GM23338 (cell line): ENCODE results near the gene DGKG. TPM values are rescaled to one million over a fixed set of nuclear protein-coding genes. Genes with fewer than 3 reads are reported as not detected.

Experiments used
- ATAC-seq: fragments of 200-7000 bp; cut with Tn5 transposase; 3 replicates; pipeline ENCODE4 v1.9.1; 2020
- DNase-seq: peaks from one replicate; pipeline ENCODE4 v3.0.0-alpha.2; 2015; ENCODE audit warnings: low spot score
- H2AFZ ChIP-seq: fragments of 200-600 bp; sonication (generic); 2 replicates; pipeline ENCODE4 v1.8.0; 2016; ENCODE audit warnings: antibody characterized with exemption, mild to moderate bottlenecking, moderate library complexity
- H3F3A ChIP-seq: fragments of 200-600 bp; sonication (generic); replicated peaks from 2 replicates; pipeline ENCODE4 v1.8.0; 2017; ENCODE audit warnings: antibody characterized with exemption, mixed run types, low read depth
- H3K27ac ChIP-seq: fragments of 200-600 bp; sonication (generic); 2 replicates; pipeline ENCODE4 v1.6.1; 2016; ENCODE audit warnings: low read depth
- H3K27me3 ChIP-seq: fragments of 200-600 bp; sonication (generic); 2 replicates; pipeline ENCODE4 v1.8.0; 2016; ENCODE audit warnings: mild to moderate bottlenecking, mixed run types, moderate library complexity; ENCODE audit not compliant: insufficient read depth
- H3K36me3 ChIP-seq: fragments of 200-600 bp; sonication (generic); 2 replicates; pipeline ENCODE4 v1.8.0; 2016; ENCODE audit warnings: mild to moderate bottlenecking; ENCODE audit not compliant: insufficient read depth
- H3K4me1 ChIP-seq: fragments of 200-600 bp; sonication (generic); 2 replicates; pipeline ENCODE4 v1.8.0; 2016; ENCODE audit warnings: mild to moderate bottlenecking, moderate library complexity; ENCODE audit not compliant: insufficient read depth
- H3K4me2 ChIP-seq: fragments of 200-600 bp; sonication (generic); 2 replicates; pipeline ENCODE4 v1.7.1; 2017; ENCODE audit warnings: mixed run types
- H3K4me3 ChIP-seq: fragments of 200-600 bp; sonication (generic); 2 replicates; pipeline ENCODE4 v1.6.1; 2016; ENCODE audit warnings: mixed run types
- H3K79me2 ChIP-seq: fragments of 200-600 bp; sonication (generic); replicated peaks from 2 replicates; pipeline ENCODE4 v1.8.0; 2017; ENCODE audit warnings: mild to moderate bottlenecking; ENCODE audit not compliant: insufficient read depth
- H3K9me2 ChIP-seq: fragments of 200-600 bp; sonication (generic); 2 replicates; pipeline ENCODE4 v1.8.0; 2017; ENCODE audit not compliant: insufficient read depth
- H4K20me1 ChIP-seq: fragments of 200-600 bp; sonication (generic); replicated peaks from 2 replicates; pipeline ENCODE4 v1.8.0; 2017; ENCODE audit warnings: mild to moderate bottlenecking; ENCODE audit not compliant: insufficient read depth
- H3K27ac Mint-ChIP-seq: 2 replicates; pipeline ENCODE4 v1.8.0; 2020; ENCODE audit warnings: inconsistent platforms, mild to moderate bottlenecking, moderate library complexity, mixed read lengths
- H3K27me3 Mint-ChIP-seq: 3 replicates; pipeline ENCODE4 v1.8.0; 2022; ENCODE audit warnings: low read depth, mild to moderate bottlenecking, moderate library complexity, mixed read lengths, inconsistent platforms; ENCODE audit not compliant: insufficient read depth, poor library complexity
- H3K36me3 Mint-ChIP-seq: 3 replicates; pipeline ENCODE4 v1.8.0; 2021; ENCODE audit warnings: low read depth, mild to moderate bottlenecking, inconsistent platforms, moderate library complexity, mixed read lengths
- H3K4me1 Mint-ChIP-seq: 3 replicates; pipeline ENCODE4 v1.8.0; 2020; ENCODE audit warnings: mild to moderate bottlenecking, inconsistent platforms, mixed read lengths
- H3K4me3 Mint-ChIP-seq: 3 replicates; pipeline ENCODE4 v1.8.0; 2021; ENCODE audit warnings: moderate library complexity, mild to moderate bottlenecking, inconsistent platforms, mixed read lengths
- H3K9me3 Mint-ChIP-seq: 3 replicates; pipeline ENCODE4 v1.8.0; 2020; ENCODE audit warnings: moderate library complexity, mild to moderate bottlenecking, inconsistent platforms, mixed read lengths
- CREB1 ChIP-seq: fragments of 250-450 bp; sonication (Bioruptor Pico); IDR thresholded peaks from 2 replicates; pipeline ENCODE4 v1.5.0; 2020; ENCODE audit warnings: low read depth, mild to moderate bottlenecking, moderate library complexity
- EZH2 ChIP-seq: fragments of 200-600 bp; sonication (generic); IDR thresholded peaks from one replicate; pipeline ENCODE4 v1.8.0; 2017; ENCODE audit warnings: antibody characterized with exemption, mild to moderate bottlenecking, low read depth; ENCODE audit not compliant: unreplicated experiment
- EZH2phosphoT487 ChIP-seq: fragments of 200-600 bp; sonication (generic); IDR thresholded peaks from one replicate; pipeline ENCODE4 v1.8.1; 2018; ENCODE audit warnings: antibody characterized with exemption; ENCODE audit not compliant: unreplicated experiment
- JUNB ChIP-seq: IDR thresholded peaks from one replicate; pipeline ENCODE4 v1.6.1; 2016; ENCODE audit warnings: antibody characterized with exemption; ENCODE audit not compliant: unreplicated experiment
- NANOG ChIP-seq: IDR thresholded peaks from 2 replicates; pipeline ENCODE4 v1.6.1; 2016; ENCODE audit warnings: antibody characterized with exemption, borderline replicate concordance
- POLR2AphosphoS5 ChIP-seq: IDR thresholded peaks from 2 replicates; pipeline ENCODE4 v1.6.1; 2016; ENCODE audit warnings: antibody characterized with exemption, low read depth
- STAT1 ChIP-seq: IDR thresholded peaks from one replicate; pipeline ENCODE4 v1.6.1; 2016; ENCODE audit warnings: antibody characterized with exemption; ENCODE audit not compliant: unreplicated experiment
- ZNF114 ChIP-seq: fragments of 250-450 bp; sonication (Bioruptor Pico); IDR thresholded peaks from 2 replicates; pipeline ENCODE4 v1.5.0; 2020; ENCODE audit warnings: mild to moderate bottlenecking, moderate library complexity
- ZNF331 ChIP-seq: fragments of 250-450 bp; sonication (Bioruptor Pico); IDR thresholded peaks from 2 replicates; pipeline ENCODE4 v1.5.0; 2020; ENCODE audit warnings: low read depth, mild to moderate bottlenecking, moderate library complexity
- polyA plus RNA-seq: library from polyadenylated mRNA; unstranded; fragments of >200 nt; fragmentation: Nextera tagmentation; extraction: Ambion mirVana; gene quantifications from 2 replicates; pipeline ENCODE4 v1.2.1, GENCODE V29; 2016
- total RNA-seq: library from RNA; depleted of rRNA; stranded (reverse); fragments of >200 nt; shearing (Covaris generic); gene quantifications from 2 replicates; pipeline ENCODE4 v1.2.3, GENCODE V29; 2014
- TF ChIP-seq, protein P1 (sequence below), 2 experiments: fragments of 200-600 bp in 1 of 2; sonication (generic) in 1 of 2; conservative IDR thresholded peaks; 2 replicates each; pipeline versions ENCODE4 v1.5.1 to v1.6.1; 2016 to 2017; ENCODE audit warnings: antibody characterized with exemption in 2 of 2, low read depth in 2 of 2, mild to moderate bottlenecking in 2 of 2, moderate library complexity in 1 of 2
- TF ChIP-seq, protein P2 (sequence below): fragments of 250-450 bp; sonication (Bioruptor Pico); IDR thresholded peaks from 2 replicates; pipeline ENCODE4 v1.5.0; 2020; ENCODE audit warnings: mild to moderate bottlenecking, moderate library complexity
- TF ChIP-seq, protein P3 (sequence below): IDR thresholded peaks from one replicate; pipeline ENCODE4 v1.6.1; 2018; ENCODE audit warnings: antibody characterized with exemption; ENCODE audit not compliant: unreplicated experiment
- TF ChIP-seq, protein P4 (sequence below): IDR thresholded peaks from 2 replicates; pipeline ENCODE4 v1.6.1; 2016; ENCODE audit warnings: antibody characterized with exemption

The DGKG gene
- total and polyA plus RNA-seq, 2 experiments from 2014 or later, result 0.14 to 0.31 TPM

DNA sequence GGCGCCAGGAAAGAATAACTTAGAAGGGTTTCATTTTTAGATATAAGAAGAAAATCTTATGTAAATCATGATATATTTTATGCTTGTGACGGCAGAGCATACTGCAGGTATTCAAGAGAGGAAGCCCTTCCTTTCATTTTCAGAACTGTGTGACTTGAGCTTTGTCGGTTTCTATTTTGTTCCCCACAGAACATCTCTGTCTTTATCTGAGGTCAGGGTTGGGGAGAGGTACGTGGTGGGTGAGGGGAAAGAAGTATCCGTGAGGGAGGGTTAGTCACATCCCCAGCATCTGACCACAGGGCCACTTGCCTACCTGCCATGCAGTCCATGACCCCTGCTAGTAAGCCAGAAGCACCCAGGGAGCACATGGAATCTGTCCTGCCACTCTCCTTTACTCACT lies 126.5 kb downstream of the DGKG start:
- H3F3A ChIP-seq, result no peaks in the 10 kb centered on the region
- Mint-ChIP-seq H3K27ac (no peak overlapping the region), H3K36me3 (no peaks in the 10 kb centered on the region), H3K9me3 (no peaks in the 10 kb centered on the region; the same call in 2 of the 3 replicates), H3K4me1 (peaks cover 9% of the 10 kb centered on the region), H3K4me3 (no peak overlapping the region), H3K27me3 (peaks cover 6% of the 10 kb centered on the region)
- no peak overlapping the region for H3K27ac ChIP-seq
- H3K4me3 ChIP-seq, result no peak overlapping the region
- H2AFZ ChIP-seq, result no peak overlapping the region
- no peaks in the 10 kb centered on the region for H4K20me1 ChIP-seq
- ATAC-seq, result no peak
- no peaks in the 10 kb centered on the region for H3K36me3 ChIP-seq
- no peak for TF ChIP-seq JUNB
- no peak for TF ChIP-seq ZNF331 (CRISPR knock-in tag)
- TF ChIP-seq, protein P1, sequence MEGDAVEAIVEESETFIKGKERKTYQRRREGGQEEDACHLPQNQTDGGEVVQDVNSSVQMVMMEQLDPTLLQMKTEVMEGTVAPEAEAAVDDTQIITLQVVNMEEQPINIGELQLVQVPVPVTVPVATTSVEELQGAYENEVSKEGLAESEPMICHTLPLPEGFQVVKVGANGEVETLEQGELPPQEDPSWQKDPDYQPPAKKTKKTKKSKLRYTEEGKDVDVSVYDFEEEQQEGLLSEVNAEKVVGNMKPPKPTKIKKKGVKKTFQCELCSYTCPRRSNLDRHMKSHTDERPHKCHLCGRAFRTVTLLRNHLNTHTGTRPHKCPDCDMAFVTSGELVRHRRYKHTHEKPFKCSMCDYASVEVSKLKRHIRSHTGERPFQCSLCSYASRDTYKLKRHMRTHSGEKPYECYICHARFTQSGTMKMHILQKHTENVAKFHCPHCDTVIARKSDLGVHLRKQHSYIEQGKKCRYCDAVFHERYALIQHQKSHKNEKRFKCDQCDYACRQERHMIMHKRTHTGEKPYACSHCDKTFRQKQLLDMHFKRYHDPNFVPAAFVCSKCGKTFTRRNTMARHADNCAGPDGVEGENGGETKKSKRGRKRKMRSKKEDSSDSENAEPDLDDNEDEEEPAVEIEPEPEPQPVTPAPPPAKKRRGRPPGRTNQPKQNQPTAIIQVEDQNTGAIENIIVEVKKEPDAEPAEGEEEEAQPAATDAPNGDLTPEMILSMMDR (conservative IDR thresholded peaks at IDR 0.05; ENCODE audit: low read depth in 2 of 2), result no peak
- TF ChIP-seq STAT1, result no peak
- TF ChIP-seq NANOG, result no peak
- no peak for TF ChIP-seq EZH2
- TF ChIP-seq ZNF114, result no peak
- no peak for TF ChIP-seq CREB1 (CRISPR knock-in tag)
- no peak for TF ChIP-seq POLR2AphosphoS5
- TF ChIP-seq, protein P2, sequence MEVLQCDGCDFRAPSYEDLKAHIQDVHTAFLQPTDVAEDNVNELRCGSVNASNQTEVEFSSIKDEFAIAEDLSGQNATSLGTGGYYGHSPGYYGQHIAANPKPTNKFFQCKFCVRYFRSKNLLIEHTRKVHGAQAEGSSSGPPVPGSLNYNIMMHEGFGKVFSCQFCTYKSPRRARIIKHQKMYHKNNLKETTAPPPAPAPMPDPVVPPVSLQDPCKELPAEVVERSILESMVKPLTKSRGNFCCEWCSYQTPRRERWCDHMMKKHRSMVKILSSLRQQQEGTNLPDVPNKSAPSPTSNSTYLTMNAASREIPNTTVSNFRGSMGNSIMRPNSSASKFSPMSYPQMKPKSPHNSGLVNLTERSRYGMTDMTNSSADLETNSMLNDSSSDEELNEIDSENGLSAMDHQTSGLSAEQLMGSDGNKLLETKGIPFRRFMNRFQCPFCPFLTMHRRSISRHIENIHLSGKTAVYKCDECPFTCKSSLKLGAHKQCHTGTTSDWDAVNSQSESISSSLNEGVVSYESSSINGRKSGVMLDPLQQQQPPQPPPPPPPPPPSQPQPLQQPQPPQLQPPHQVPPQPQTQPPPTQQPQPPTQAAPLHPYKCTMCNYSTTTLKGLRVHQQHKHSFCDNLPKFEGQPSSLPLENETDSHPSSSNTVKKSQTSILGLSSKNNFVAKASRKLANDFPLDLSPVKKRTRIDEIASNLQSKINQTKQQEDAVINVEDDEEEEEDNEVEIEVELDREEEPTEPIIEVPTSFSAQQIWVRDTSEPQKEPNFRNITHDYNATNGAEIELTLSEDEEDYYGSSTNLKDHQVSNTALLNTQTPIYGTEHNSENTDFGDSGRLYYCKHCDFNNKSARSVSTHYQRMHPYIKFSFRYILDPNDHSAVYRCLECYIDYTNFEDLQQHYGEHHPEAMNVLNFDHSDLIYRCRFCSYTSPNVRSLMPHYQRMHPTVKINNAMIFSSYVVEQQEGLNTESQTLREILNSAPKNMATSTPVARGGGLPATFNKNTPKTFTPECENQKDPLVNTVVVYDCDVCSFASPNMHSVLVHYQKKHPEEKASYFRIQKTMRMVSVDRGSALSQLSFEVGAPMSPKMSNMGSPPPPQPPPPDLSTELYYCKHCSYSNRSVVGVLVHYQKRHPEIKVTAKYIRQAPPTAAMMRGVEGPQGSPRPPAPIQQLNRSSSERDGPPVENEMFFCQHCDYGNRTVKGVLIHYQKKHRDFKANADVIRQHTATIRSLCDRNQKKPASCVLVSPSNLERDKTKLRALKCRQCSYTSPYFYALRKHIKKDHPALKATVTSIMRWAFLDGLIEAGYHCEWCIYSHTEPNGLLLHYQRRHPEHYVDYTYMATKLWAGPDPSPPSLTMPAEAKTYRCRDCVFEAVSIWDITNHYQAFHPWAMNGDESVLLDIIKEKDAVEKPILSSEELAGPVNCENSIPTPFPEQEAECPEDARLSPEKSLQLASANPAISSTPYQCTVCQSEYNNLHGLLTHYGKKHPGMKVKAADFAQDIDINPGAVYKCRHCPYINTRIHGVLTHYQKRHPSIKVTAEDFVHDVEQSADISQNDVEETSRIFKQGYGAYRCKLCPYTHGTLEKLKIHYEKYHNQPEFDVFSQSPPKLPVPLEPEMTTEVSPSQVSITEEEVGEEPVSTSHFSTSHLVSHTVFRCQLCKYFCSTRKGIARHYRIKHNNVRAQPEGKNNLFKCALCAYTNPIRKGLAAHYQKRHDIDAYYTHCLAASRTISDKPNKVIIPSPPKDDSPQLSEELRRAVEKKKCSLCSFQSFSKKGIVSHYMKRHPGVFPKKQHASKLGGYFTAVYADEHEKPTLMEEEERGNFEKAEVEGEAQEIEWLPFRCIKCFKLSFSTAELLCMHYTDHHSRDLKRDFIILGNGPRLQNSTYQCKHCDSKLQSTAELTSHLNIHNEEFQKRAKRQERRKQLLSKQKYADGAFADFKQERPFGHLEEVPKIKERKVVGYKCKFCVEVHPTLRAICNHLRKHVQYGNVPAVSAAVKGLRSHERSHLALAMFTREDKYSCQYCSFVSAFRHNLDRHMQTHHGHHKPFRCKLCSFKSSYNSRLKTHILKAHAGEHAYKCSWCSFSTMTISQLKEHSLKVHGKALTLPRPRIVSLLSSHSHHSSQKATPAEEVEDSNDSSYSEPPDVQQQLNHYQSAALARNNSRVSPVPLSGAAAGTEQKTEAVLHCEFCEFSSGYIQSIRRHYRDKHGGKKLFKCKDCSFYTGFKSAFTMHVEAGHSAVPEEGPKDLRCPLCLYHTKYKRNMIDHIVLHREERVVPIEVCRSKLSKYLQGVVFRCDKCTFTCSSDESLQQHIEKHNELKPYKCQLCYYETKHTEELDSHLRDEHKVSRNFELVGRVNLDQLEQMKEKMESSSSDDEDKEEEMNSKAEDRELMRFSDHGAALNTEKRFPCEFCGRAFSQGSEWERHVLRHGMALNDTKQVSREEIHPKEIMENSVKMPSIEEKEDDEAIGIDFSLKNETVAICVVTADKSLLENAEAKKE (CRISPR knock-in tag), result no peak
- no peak for TF ChIP-seq EZH2phosphoT487
- TF ChIP-seq, protein P3, sequence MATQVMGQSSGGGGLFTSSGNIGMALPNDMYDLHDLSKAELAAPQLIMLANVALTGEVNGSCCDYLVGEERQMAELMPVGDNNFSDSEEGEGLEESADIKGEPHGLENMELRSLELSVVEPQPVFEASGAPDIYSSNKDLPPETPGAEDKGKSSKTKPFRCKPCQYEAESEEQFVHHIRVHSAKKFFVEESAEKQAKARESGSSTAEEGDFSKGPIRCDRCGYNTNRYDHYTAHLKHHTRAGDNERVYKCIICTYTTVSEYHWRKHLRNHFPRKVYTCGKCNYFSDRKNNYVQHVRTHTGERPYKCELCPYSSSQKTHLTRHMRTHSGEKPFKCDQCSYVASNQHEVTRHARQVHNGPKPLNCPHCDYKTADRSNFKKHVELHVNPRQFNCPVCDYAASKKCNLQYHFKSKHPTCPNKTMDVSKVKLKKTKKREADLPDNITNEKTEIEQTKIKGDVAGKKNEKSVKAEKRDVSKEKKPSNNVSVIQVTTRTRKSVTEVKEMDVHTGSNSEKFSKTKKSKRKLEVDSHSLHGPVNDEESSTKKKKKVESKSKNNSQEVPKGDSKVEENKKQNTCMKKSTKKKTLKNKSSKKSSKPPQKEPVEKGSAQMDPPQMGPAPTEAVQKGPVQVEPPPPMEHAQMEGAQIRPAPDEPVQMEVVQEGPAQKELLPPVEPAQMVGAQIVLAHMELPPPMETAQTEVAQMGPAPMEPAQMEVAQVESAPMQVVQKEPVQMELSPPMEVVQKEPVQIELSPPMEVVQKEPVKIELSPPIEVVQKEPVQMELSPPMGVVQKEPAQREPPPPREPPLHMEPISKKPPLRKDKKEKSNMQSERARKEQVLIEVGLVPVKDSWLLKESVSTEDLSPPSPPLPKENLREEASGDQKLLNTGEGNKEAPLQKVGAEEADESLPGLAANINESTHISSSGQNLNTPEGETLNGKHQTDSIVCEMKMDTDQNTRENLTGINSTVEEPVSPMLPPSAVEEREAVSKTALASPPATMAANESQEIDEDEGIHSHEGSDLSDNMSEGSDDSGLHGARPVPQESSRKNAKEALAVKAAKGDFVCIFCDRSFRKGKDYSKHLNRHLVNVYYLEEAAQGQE, result no peak
- TF ChIP-seq, protein P4, sequence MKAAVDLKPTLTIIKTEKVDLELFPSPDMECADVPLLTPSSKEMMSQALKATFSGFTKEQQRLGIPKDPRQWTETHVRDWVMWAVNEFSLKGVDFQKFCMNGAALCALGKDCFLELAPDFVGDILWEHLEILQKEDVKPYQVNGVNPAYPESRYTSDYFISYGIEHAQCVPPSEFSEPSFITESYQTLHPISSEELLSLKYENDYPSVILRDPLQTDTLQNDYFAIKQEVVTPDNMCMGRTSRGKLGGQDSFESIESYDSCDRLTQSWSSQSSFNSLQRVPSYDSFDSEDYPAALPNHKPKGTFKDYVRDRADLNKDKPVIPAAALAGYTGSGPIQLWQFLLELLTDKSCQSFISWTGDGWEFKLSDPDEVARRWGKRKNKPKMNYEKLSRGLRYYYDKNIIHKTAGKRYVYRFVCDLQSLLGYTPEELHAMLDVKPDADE, result no peak
- no peaks in the 10 kb centered on the region for H3K79me2 ChIP-seq
- no peak for DNase-seq
- H3K4me2 ChIP-seq, result no peak overlapping the region
- no peaks in the 10 kb centered on the region for H3K27me3 ChIP-seq
- peaks cover 5% of the 10 kb centered on the region; the same call in 1 of the 2 replicates for H3K9me2 ChIP-seq
- no peaks in the 10 kb centered on the region for H3K4me1 ChIP-seq
